Measurements from ENCODE around the gene GRK1. TPM values are rescaled to one million over a fixed set of nuclear protein-coding genes. Genes with fewer than 3 reads are reported as not detected.
"Not testable (repeated sequence)": the region's sequence is repeated elsewhere in the genome, so short reads cannot be mapped to it uniquely, and the experiment has no call there.

Gene GRK1
- total RNA-seq, 1 experiment from 2014 or later = not detected

- H3K27ac Mint-ChIP-seq (ENCODE audit: low read depth, unreplicated experiment) = no peak overlapping the region
- TF ChIP-seq CTCF (IDR thresholded peaks at IDR 0.05; ENCODE audit: unreplicated experiment) = no peak
- intact Hi-C loops (cut with micrococcal nuclease) = no loop called here
- peaks cover 44% of the 10 kb centered on the region for H3K36me3 Mint-ChIP-seq (ENCODE audit: insufficient read depth, unreplicated experiment)
- no peaks in the 10 kb centered on the region for H3K9me3 Mint-ChIP-seq (ENCODE audit: unreplicated experiment)
- POLR2A ChIA-PET = no interaction called here
- DNase-seq (ENCODE audit: unreplicated experiment) = no peak
- no peaks in the 10 kb centered on the region for H3K4me1 Mint-ChIP-seq (ENCODE audit: insufficient read depth, unreplicated experiment)
- CTCF ChIA-PET = no interaction called here
- no peak overlapping the region for H3K4me3 Mint-ChIP-seq (ENCODE audit: unreplicated experiment)
- no TSS peak for BruUV-seq (replicated peaks)
- H3K27me3 Mint-ChIP-seq (ENCODE audit: insufficient read depth, unreplicated experiment) = no peaks in the 10 kb centered on the region
These were observed 43.4 kb upstream of the GRK1 start for GRCh38 chr13:113623491-113624234.

GRCh38 chr13:113624235-113624587 is 42.8 kb upstream of the GRK1 start:
- no peak for DNase-seq (ENCODE audit: unreplicated experiment)
- Mint-ChIP-seq H3K4me3 (ENCODE audit: unreplicated experiment) (no peak overlapping the region), H3K36me3 (ENCODE audit: insufficient read depth, unreplicated experiment) (peaks cover 45% of the 10 kb centered on the region), H3K27ac (ENCODE audit: low read depth, unreplicated experiment) (no peak overlapping the region), H3K4me1 (ENCODE audit: insufficient read depth, unreplicated experiment) (no peaks in the 10 kb centered on the region), H3K27me3 (ENCODE audit: insufficient read depth, unreplicated experiment) (no peaks in the 10 kb centered on the region), H3K9me3 (ENCODE audit: unreplicated experiment) (no peaks in the 10 kb centered on the region)
- BruUV-seq (replicated peaks) = no TSS peak
- ChIA-PET POLR2A (no interaction called here), CTCF (no interaction called here)
- no peak for TF ChIP-seq CTCF (IDR thresholded peaks at IDR 0.05; ENCODE audit: unreplicated experiment)
- intact Hi-C loops (cut with micrococcal nuclease) = no loop called here

GRCh38 chr13:113624640-113625304 is 42.2 kb upstream of the GRK1 start:
- H3K27ac Mint-ChIP-seq (ENCODE audit: low read depth, unreplicated experiment); CTCF ChIA-PET: not testable (repeated sequence)

GRCh38 chr13:113625965-113626721 is 40.9 kb upstream of the GRK1 start:
- ChIA-PET POLR2A (interaction anchor here (0.6 kb wide), 1 partner anchor 599 kb away, joined by 3 read pairs; no protein-coding TSS in a partner anchor), CTCF (interaction anchor here (0.8 kb wide), 1 partner anchor 15 kb away, joined by 3 read pairs; no protein-coding TSS in a partner anchor)
- BruUV-seq (replicated peaks) = no TSS peak
- H3K9me3 Mint-ChIP-seq (ENCODE audit: unreplicated experiment) = no peaks in the 10 kb centered on the region
- TF ChIP-seq CTCF (IDR thresholded peaks at IDR 0.05; ENCODE audit: unreplicated experiment) = no peak
- no peak for DNase-seq (ENCODE audit: unreplicated experiment)
- H3K4me3 Mint-ChIP-seq (ENCODE audit: unreplicated experiment) = no peak overlapping the region
- intact Hi-C loops (cut with micrococcal nuclease) = no loop called here
- H3K36me3 Mint-ChIP-seq (ENCODE audit: insufficient read depth, unreplicated experiment) = peaks cover 51% of the 10 kb centered on the region
- no peaks in the 10 kb centered on the region for H3K27me3 Mint-ChIP-seq (ENCODE audit: insufficient read depth, unreplicated experiment)
- no peak overlapping the region for H3K27ac Mint-ChIP-seq (ENCODE audit: low read depth, unreplicated experiment)
- H3K4me1 Mint-ChIP-seq (ENCODE audit: insufficient read depth, unreplicated experiment) = no peaks in the 10 kb centered on the region

More at GRCh38 chr13:113624640-113625304, 42.2 kb upstream of the GRK1 start:
- H3K4me1 Mint-ChIP-seq (ENCODE audit: insufficient read depth, unreplicated experiment); DNase-seq (ENCODE audit: unreplicated experiment); intact Hi-C loops (cut with micrococcal nuclease); H3K4me3 Mint-ChIP-seq (ENCODE audit: unreplicated experiment); BruUV-seq (replicated peaks); H3K9me3 Mint-ChIP-seq (ENCODE audit: unreplicated experiment); POLR2A ChIA-PET; H3K27me3 Mint-ChIP-seq (ENCODE audit: insufficient read depth, unreplicated experiment): not testable (repeated sequence)
- peaks cover 51% of the 10 kb centered on the region for H3K36me3 Mint-ChIP-seq (ENCODE audit: insufficient read depth, unreplicated experiment)
